ENCODE results near the gene ARID5A. TPM values are rescaled to one million over a fixed set of nuclear protein-coding genes. Genes with fewer than 3 reads are reported as not detected.
A peak's percentile ranks its signal among the peaks of the same experiment; 100 is the strongest.

ARID5A gene
- total RNA-seq, 2 experiments from 2014 or later = 326 to 342 TPM

GRCh38 chr2:96550787-96551604 is 14.4 kb downstream of the ARID5A start:
- Histone ChIP-seq H3K36me3 (ENCODE audit: insufficient read depth, low read length) (peaks cover 64% of the 10 kb centered on the region), H3K9me3 (ENCODE audit: control insufficient read depth in 1 of 2, insufficient read depth in 1 of 2, low read length in 2 of 2) (no peaks in the 10 kb centered on the region), H3K4me1 (ENCODE audit: insufficient read depth, low read length) (peaks cover 37% of the 10 kb centered on the region), H3K4me3 (ENCODE audit: low read length) (no peak overlapping the region), H3K27ac (ENCODE audit: low read depth in 1 of 2, low read length in 2 of 2) (no peak overlapping the region), H3K27me3 (ENCODE audit: control insufficient read depth in 1 of 2, insufficient read depth in 2 of 2, low read length in 2 of 2) (no peaks in the 10 kb centered on the region)
- TF ChIP-seq CTCF (IDR thresholded peaks at IDR 0.05) = no peak
- peaks cover 37% of the 10 kb centered on the region for H3K4me1 Mint-ChIP-seq (ENCODE audit: low read depth)
- intact Hi-C loops (cut with DNase I, micrococcal nuclease) = no loop called here
- ChIA-PET POLR2A (interaction anchor here (6.7 kb wide), 1 partner anchor 11 kb away, joined by 145 read pairs; the partner anchor contains the start of gene ARID5A), CTCF (interaction anchor here (1.6 kb wide), 1 partner anchor 12 kb away, joined by 3 read pairs; no protein-coding TSS in a partner anchor)
- peaks cover 51% of the 10 kb centered on the region for H3K36me3 Mint-ChIP-seq (ENCODE audit: low read depth)
- DNase-seq = peak in 2 of 14 experiments; percentile 12 to 19
- no peaks in the 10 kb centered on the region for H3K27me3 Mint-ChIP-seq
- no peaks in the 10 kb centered on the region for H3K9me3 Mint-ChIP-seq
- no peak overlapping the region for H3K27ac Mint-ChIP-seq
- ATAC-seq (ENCODE audit: poor library complexity) = no peak
- no peak overlapping the region for H3K4me3 Mint-ChIP-seq

GRCh38 chr2:96551605-96552314 is 15.2 kb downstream of the ARID5A start:
- Mint-ChIP-seq H3K9me3 (no peaks in the 10 kb centered on the region), H3K27ac (peak overlapping the region; percentile 79), H3K4me3 (peak overlapping the region; percentile 30), H3K4me1 (ENCODE audit: low read depth) (peaks cover 33% of the 10 kb centered on the region), H3K36me3 (ENCODE audit: low read depth) (peaks cover 43% of the 10 kb centered on the region), H3K27me3 (no peaks in the 10 kb centered on the region)
- peak in 2 of 14 experiments; percentile 11 to 42 for DNase-seq
- ChIA-PET CTCF (no interaction called here), POLR2A (interaction anchor here (6.7 kb wide), 1 partner anchor 12 kb away, joined by 145 read pairs; the partner anchor contains the start of gene ARID5A)
- Histone ChIP-seq H3K27ac (ENCODE audit: low read depth in 1 of 2, low read length in 2 of 2) (no peak overlapping the region), H3K9me3 (ENCODE audit: control insufficient read depth in 1 of 2, insufficient read depth in 1 of 2, low read length in 2 of 2) (no peaks in the 10 kb centered on the region), H3K4me3 (ENCODE audit: low read length) (no peak overlapping the region), H3K27me3 (ENCODE audit: control insufficient read depth in 1 of 2, insufficient read depth in 2 of 2, low read length in 2 of 2) (no peaks in the 10 kb centered on the region), H3K36me3 (ENCODE audit: insufficient read depth, low read length) (peaks cover 58% of the 10 kb centered on the region), H3K4me1 (ENCODE audit: insufficient read depth, low read length) (peaks cover 29% of the 10 kb centered on the region)
- no peak for TF ChIP-seq CTCF (IDR thresholded peaks at IDR 0.05)
- ATAC-seq (ENCODE audit: poor library complexity) = no peak
- intact Hi-C loops (cut with DNase I, micrococcal nuclease) = loop anchor here in 1 of 2 experiments (2.0 kb wide), 1 partner anchor 13 kb away; no protein-coding TSS in a partner anchor

GRCh38 chr2:96552315-96553175 is 16.0 kb downstream of the ARID5A start:
- ChIA-PET POLR2A (interaction anchor here (3.0 to 6.7 kb wide), 2 partner anchors 13 to 25 kb away, joined by 31 to 145 read pairs; partner anchors contain the start of gene ARID5A), CTCF (interaction anchor here (1.2 kb wide), 1 partner anchor 145 kb away, joined by 3 read pairs; no protein-coding TSS in a partner anchor)
- peaks cover 51% of the 10 kb centered on the region for H3K36me3 ChIP-seq (ENCODE audit: insufficient read depth, low read length)
- no peaks in the 10 kb centered on the region for H3K27me3 Mint-ChIP-seq
- TF ChIP-seq CTCF (IDR thresholded peaks at IDR 0.05) = no peak
- intact Hi-C loops (cut with DNase I, micrococcal nuclease) = loop anchor here in 1 of 2 experiments (2.0 kb wide), 1 partner anchor 14 kb away; no protein-coding TSS in a partner anchor
- H3K9me3 ChIP-seq (ENCODE audit: control insufficient read depth in 1 of 2, insufficient read depth in 1 of 2, low read length in 2 of 2) = no peaks in the 10 kb centered on the region
- no peak overlapping the region for H3K27ac ChIP-seq (ENCODE audit: low read depth in 1 of 2, low read length in 2 of 2)
- H3K9me3 Mint-ChIP-seq = no peaks in the 10 kb centered on the region
- peak overlapping the region; percentile 79 for H3K27ac Mint-ChIP-seq
- ATAC-seq (ENCODE audit: poor library complexity) (peak; percentile 16), DNase-seq (peak in 2 of 14 experiments; percentile 25 to 28)
- H3K36me3 Mint-ChIP-seq (ENCODE audit: low read depth) = peaks cover 36% of the 10 kb centered on the region
- H3K4me1 Mint-ChIP-seq (ENCODE audit: low read depth) = peaks cover 30% of the 10 kb centered on the region
- H3K4me1 ChIP-seq (ENCODE audit: insufficient read depth, low read length) = peaks cover 22% of the 10 kb centered on the region
- no peaks in the 10 kb centered on the region for H3K27me3 ChIP-seq (ENCODE audit: control insufficient read depth in 1 of 2, insufficient read depth in 2 of 2, low read length in 2 of 2)
- H3K4me3 ChIP-seq (ENCODE audit: low read length) = no peak overlapping the region
- peak overlapping the region; percentile 70 for H3K4me3 Mint-ChIP-seq

Data from CD4-positive, alpha-beta T cell (primary cell).